Prostate gland (tissue), 2 donors: ENCODE measurements around the gene CLDN20.

Experiments
- POLR2A ChIP-seq: fragments of 450-650 bp; IDR thresholded peaks from one replicate; pipeline ENCODE4 v1.6.1; 2016; ENCODE audit warnings: antibody characterized with exemption, mild to moderate bottlenecking
- POLR2AphosphoS5 ChIP-seq: sonication (generic); formaldehyde crosslinking; IDR thresholded peaks from one replicate; pipeline ENCODE4 v1.6.1; 2017; ENCODE audit warnings: antibody characterized with exemption
- TF ChIP-seq, protein P1 (sequence below), 4 experiments: fragments of 200-600 bp in 2 of 4; fragments of 450-650 bp in 2 of 4; sonication (generic) in 2 of 4; IDR thresholded peaks; 1 replicate in 3 of 4; 2 replicates in 1 of 4; pipeline ENCODE4 v1.5.1; 2016 to 2019; ENCODE audit warnings: antibody characterized with exemption in 4 of 4, mild to moderate bottlenecking in 2 of 4, moderate library complexity in 2 of 4

DNA sequence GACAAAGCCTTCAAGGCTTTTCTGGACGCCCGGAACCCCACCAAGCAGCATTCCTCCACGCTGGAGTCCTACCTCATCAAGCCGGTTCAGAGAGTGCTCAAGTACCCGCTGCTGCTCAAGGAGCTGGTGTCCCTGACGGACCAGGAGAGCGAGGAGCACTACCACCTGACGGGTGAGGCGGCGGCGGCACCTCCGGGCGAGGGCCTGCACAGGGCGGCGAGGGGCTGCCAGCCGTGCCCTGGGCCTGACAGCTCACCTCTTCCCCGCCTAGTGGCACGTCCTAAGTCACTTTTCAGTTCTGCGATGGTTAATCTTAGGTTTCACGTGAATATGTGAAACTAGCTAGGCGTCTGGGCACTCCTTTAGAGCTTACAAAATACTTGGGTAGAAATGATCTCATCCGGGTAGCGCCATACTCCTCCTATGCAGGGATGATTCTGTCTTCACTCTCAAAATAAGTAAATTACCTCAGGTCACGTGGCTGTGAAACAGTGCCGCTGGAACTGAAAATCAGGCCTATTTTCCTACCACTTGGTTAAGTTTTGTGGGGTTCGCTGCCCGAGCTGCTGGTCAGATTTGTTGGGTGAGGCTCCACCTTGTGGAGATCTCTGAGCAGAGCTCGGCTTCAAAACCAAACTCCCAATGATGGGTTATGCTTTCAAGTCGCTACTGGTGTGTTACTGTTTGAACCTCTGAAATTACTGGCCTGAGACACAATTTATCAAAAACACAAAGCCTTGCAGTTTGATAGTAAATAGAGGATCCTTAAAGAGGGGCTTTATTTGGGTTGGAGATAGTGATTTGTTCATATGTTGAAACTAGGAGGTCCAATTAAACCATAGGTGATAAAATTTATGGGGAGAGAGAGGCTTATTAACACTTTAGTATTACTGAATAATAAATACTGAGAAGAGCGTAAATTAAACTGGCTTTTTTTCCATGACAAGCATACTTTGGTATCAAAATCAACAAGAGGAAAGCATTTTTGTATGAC, 15.5 kb upstream of the CLDN20 start:
- TF ChIP-seq, protein P1, sequence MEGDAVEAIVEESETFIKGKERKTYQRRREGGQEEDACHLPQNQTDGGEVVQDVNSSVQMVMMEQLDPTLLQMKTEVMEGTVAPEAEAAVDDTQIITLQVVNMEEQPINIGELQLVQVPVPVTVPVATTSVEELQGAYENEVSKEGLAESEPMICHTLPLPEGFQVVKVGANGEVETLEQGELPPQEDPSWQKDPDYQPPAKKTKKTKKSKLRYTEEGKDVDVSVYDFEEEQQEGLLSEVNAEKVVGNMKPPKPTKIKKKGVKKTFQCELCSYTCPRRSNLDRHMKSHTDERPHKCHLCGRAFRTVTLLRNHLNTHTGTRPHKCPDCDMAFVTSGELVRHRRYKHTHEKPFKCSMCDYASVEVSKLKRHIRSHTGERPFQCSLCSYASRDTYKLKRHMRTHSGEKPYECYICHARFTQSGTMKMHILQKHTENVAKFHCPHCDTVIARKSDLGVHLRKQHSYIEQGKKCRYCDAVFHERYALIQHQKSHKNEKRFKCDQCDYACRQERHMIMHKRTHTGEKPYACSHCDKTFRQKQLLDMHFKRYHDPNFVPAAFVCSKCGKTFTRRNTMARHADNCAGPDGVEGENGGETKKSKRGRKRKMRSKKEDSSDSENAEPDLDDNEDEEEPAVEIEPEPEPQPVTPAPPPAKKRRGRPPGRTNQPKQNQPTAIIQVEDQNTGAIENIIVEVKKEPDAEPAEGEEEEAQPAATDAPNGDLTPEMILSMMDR (IDR thresholded peaks at IDR 0.05): peak; percentile 48 to 80 (median 76)
- peak; percentile 23 for TF ChIP-seq POLR2AphosphoS5
- TF ChIP-seq POLR2A: no peak
